HG03159 (cell line): ENCODE measurements around the gene GABARAPL2.
A peak's percentile ranks its signal among the peaks of the same experiment; 100 is the strongest.
"Not testable (repeated sequence)": the region's sequence is repeated elsewhere in the genome, so short reads cannot be mapped to it uniquely, and the experiment has no call there.

Source experiments
- ATAC-seq: cut with Tn5 transposase; IDR thresholded peaks from one replicate; pipeline ENCODE4 v1.9.1; 2021; ENCODE audit warnings: mild to moderate bottlenecking, moderate library complexity; ENCODE audit not compliant: unreplicated experiment

Gene GABARAPL2

DNA sequence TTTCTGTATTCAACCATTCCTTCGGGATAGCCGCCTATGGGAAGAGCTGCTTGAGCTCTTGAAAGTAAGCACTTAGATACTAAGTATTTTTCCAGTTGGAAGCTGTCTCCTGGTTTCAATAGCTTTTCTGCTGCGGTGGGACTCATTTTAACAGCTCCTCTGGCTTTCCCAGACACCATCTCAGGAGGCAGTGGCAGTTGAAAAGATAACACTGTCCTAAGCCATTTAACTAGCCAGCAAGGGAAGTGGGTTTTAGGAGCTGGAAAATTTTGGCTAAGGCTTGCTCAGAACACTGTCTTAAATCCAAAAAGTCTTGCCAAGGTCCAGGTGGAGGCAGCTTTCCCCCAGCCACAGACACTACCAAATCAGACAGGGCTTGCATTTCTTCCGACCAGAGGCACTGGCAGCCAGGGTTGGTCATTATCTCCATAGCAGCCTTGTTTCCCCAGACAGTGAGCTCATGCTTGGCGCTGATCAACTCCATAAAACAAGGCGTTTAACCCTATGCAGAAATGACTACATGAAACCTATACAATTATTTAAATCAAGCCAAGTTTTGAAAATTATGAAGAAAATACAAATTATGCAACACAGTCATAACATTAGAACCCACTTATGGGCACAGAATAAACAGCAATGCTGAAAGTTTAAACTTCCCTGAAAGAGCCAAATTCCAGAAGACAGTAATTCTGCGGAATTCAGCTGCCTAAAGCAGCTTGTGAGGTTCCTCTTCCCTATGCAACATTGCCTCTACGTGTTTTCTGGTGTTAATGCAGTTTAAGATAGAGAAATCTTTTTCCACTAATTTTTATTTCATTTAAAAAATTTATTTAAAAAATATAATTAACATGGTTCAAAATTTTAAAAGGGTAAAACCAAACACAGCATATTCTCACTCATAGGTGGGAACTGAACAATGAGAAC lies 25.0 kb downstream of the GABARAPL2 start:
- ATAC-seq, result no peak

DNA sequence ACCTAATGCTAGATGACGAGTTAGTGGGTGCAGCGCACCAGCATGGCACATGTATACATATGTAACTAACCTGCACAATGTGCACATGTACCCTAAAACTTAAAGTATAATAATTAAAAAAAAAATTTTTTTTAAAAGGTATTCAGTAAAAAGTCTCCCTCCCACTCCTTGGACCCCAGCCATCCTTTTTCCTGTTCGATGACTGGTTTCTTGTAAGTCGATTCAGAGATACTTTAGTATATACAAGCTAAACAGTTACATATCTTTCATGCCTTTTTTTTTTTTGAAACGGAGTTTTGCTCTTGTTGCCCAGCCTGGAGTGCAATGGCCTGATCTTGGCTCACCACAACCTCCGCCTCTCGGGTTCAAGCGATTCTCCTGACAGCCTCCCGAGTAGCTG lies 25.7 kb downstream of the GABARAPL2 start:
- ATAC-seq, result not testable (repeated sequence)

DNA sequence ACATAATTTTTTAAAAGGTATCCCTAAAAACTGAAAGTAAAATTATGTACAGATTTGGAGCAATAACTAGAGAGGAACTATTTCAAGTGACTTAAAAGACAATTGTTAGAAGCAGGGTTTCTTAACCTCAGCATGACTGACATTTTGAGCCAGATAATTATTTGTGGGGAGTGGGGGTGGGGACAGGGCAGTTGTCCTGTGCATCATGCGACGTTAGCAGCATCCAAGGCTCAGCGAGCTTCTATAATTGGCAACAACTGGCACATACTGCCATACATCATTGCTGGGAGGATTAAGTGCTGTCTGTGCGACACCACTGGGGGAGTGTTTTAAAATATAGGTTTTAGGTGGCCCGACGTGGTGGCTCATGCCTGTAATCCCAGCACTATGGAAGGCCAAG lies 27.1 kb downstream of the GABARAPL2 start:
- no peak for ATAC-seq

DNA sequence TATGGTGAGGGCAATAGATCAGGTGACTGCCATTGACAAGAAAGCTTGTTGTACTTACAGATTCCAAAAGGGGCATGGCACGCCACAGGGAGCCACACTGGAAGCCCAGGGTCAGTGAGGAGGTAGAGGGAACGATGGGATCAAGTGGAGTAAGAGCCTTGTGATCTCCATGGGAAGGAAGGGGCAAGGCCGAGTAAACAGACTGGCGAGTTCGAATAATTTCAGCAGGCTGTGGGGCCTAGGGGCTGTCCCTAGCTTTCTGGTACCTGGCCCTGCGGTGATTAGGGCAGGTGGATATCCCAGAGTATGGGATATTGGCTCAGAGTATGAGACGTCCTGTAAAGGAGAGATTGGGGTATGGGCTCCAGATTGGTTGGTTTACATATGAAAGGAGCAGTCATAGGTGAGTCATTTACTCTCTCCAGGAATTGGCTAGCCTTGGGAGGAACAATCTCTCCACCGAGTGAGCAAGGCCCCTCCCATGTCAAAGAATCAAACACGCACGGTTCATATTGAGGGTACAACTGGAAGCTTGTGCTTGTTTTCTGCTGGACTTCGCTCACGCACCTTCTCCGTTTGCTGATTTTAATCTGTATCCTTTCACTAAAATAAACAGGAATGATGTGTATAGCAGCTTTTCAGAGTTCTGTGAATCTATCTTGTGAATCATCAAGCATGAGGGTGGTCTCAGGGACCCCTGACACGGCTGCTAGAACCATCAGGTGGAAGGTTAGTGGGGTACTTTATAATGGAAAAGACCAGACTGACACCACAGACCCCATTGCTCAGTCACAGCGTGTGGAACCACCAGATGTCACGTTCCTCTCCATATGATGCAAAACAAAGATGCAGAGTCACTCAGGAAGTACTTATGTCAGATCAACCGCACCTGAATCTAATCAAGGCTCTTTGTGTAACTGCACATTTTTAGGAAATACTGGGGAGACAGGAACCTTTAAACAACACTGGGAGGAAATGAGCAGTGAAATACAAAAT lies 27.9 kb downstream of the GABARAPL2 start:
- ATAC-seq, result no peak

DNA sequence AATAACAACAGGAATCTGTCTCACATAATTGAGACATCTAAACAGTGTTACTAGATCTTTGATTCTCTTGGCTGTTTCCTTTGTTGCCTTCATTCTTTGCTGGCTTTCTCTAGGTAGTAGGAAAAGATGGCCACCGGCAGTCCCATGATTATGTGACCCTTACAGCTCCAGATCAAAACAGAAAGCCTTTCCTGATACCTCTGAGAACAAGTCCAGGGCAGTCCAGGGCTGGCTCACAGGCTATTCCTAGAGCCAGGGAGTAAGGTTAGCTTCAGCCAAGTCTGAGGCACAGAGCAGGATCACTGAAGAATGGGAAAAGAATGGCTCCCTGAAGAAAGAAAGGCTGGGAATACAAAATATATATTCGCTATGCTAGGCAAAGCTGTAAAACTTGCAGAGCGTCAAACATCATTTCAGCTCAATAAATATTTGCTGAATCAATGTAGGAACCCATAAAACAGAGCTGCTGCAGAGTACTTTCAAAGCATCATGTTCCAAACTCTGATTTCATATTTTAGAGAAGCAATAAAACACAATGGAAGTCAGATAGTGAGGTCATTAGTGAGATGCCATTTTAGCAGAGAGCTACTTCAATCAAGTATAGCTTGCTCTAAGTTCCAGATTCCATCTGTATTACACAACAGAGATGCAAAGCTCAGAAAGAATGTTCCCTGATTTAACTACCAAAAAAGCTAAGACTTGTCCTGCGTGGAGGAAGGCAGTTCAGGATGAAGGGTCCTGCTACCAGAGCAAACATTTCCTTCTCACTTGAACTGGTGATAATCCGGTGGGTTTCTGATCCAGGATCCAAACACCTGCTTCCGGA lies 33.5 kb downstream of the GABARAPL2 start:
- ATAC-seq, result no peak

DNA sequence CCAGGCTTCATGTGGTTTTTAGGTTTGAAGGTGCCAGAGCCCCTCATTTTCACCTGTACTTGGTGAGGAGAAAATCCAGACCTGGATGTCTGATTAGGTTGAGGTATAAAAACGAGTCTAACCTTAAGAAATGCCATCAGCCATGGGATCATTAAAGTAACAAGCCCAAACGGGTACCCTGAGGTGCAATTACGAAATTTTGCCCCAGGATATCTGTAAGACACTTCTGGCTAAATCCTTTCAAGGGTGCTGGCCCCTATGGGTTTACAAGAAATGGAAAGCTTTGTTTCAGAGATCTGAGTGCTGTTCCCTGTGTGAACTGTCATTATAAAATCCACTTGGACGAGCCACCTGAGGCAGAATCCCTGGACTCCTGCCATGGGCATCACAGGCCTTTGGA lies 37.1 kb downstream of the GABARAPL2 start:
- ATAC-seq, result no peak

DNA sequence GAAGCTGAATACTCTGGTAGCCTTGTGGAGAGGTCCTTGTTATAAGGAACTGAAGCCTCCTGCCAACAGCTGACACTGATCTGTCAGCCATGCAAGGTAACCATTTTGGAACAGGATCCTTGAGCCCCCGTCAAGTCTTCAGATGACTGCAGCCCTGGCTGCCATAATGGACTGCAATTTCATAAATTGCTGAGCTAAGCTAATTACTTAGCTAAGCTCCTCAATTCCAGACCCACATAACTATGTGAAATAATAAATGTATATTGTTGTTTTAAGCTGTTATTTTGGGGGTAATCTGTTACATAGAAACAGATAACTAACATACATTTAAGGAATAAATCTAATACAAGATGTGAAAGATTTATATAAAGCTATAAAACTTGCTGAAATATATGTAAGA lies 40.3 kb downstream of the GABARAPL2 start:
- no peak for ATAC-seq

DNA sequence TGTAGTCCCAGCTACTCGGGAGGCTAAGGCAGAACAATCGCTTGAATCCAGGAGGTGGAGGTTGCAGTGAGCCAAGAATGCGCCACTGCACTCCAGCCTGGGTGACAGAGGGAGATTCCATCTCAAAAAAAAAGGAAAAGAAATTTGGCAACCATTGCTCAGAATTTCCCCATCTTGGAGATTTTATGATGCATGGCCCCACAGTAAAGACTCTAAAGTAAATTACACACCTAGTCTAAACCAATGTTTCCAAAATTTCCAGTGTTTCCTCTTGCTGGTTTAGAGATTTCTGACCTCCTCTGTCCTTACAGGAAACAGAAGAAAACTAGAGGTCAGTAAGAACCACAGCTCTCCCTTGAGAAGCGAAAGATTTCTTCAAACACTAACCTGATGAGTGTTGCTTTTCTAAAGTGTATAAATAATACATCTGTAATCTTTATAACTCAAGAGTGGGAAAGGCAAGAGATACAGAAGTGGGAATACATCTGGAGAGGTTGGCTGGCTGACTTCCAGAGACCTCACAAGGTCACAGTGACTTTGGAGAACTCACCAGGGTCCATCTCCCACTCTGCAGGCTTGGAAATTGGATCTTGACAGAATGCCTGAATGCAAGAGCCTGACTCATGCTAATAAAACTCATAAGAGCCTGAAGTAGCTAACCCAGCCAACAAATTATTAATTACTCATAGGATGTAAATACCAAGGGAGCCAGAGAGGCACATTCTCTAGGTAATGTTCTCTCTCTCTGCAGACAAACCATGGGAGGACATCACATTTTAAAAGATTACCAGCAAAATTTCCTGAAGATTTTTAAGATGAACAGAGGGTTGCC lies 48.1 kb downstream of the GABARAPL2 start:
- no peak for ATAC-seq

DNA sequence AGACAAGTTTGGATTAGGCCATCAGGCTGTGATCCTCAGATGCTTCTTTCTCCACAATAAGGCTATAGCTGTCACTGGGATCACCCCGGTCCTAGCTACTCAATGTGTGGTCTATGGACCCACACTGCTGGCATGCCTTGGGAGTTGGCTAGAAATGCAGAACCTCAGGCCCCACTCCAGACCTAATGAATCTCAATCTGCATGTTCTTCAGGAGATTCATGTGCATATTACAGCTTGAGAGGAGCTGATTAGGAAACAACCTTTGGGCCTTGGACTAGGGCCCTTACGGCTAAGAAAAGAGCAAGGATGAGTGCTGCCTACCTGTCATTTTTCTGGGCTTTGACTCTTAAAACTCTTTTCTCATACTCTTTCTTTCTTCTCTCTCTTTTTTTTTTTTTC lies 49.4 kb downstream of the GABARAPL2 start:
- no peak for ATAC-seq

DNA sequence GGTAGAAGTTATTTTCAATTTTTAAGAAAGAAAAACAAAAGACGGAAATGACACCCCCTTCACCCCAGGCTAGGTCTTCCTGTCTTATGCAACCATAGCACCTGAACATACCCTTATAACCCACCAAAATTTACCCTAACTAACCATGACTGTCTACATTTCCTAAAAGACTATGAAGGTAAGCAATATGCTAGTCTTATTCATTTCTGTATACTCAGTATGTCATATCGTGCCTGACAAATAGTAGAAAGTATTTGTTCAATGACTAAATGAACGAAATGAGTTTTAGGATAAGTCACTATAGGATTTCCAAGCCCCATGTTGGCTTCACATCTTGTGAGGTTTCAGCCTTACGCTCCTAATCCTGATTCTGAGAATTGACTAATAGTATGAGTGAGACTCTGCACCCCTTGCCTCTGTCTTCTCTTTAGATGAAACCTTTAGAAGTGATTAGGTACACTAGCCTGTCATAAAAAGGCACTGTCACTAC lies 50.4 kb downstream of the GABARAPL2 start:
- no peak for ATAC-seq

DNA sequence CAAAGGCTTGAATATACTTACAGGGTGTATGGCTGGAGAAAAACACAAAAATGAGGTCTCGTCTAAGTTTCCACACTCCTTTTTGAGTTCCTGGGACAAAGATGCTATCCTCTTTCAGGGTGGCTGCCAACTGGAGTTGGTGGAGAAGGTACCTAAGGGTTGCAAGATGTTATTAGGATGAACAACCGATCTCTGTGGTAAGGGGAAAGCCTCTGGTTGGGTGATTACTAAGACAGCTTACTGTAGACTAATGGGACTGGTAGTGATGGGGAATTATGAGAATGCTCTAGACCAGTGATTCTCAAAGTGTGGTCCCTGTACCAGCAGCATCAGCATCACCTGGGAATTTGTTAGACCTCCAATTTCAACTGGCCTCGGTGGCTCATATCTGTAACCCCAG lies 50.9 kb downstream of the GABARAPL2 start:
- ATAC-seq, result no peak

DNA sequence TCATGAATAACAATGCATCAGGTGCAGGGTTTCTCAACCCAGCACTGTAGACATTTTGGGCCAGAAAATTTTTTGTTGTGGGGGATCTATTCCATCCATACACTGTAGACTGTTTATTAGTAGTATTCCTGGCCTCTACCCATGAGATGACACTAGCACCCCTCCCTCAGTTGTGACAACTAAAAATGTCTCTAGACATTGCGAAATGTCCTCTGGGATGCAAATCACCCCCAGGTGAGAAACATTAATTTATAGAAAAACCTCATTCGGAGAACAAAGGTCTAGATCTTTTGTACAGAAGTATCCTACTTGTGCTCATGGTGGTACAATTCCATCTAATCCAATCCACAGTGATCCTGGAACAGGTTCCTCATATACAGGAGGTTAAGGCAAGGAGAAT lies 52.6 kb downstream of the GABARAPL2 start:
- no peak for ATAC-seq

DNA sequence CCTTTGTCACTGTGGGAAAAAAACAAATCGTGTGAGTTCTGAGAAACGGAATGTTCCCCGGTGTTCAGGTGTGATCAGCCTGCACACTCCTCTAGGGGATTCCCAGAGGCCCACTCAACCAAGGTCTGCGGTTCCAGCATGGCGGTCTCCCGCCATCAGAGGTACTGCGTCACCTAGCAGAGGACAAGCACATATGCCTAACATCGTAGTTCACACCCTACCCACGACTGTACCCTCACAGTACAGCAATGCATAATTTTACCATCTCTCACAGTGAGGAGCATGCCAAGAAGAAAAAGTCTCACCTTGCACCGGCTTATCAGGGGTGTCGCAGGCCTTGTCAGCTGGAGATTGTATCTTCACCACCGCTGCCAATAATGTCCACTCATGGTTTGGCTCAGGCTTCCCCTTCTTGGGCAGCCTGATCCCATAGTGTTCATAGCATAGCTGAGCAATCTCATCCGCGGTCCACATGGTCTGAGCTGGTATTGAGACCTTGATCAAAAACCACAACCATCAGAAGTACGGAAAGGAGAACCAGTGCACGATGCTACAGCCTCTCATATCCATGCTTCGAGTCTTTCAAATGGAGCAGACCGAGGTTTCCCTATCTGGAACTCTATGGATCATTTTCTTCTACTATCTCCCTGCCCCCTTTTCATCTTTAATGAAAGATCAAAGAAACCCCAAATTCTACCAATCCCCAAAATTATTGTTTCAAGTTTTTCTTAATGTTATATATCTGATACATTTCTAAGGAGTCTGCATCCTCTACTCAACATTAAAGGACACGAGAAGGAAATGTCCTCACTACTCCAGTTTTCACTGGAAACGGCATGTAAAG lies 54.4 kb downstream of the GABARAPL2 start:
- no peak for ATAC-seq

DNA sequence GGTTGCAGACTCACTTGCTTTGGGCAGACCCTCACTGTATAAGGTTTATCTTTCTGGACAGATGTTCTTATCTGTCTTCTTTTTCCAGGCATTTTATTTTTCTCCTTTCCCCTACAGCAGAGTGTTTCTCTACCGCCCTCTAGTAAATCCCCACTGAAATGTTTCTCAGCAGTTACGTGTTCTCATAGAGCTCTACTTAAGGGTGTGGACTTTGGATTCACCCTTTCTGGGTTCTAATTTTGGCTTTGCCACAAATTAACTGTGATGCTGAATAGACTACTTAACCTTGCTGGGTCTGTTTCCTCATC lies 54.9 kb downstream of the GABARAPL2 start:
- ATAC-seq, result no peak

DNA sequence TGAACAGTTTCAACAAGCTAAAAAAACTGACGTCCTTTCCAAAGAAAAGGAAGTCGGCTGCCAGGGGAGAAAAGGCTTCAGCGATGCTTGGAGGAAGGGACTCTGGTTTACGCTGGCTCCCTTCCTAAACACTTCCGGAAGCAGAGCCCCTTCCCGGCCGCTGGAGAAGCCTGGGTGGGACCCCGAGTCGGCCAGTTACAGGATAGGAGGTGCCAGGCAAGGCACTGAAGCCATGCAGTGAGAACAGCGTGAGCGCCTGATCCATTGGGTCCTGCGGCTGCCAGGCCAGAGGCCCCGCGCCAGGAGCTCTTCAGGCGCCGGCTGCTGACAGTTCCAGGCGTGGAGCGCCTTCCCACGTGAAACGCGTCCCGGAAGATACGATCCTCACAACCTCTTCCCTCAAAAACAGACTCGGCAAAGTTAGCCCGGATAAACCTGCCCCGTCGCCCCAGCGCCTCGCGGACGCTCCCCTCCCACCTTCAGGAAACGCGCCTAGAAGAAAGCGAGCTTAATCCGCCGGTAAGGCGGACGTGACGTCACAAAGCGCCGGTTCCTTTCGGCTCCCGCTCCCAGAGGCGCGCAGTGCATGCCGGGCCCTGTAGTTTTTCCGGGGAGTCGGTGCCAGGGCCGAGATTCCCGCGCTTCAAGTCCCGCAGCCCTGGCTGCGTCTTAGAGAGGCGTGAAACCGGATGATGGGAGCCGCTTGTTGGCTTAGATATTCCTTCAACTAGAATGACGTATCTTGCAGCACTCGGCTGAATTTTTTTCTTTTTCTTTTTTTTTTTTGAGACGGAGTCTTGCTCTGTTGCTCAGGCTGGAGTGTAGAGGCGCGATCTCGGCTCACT lies 56.8 kb downstream of the GABARAPL2 start, which contains the start of gene ADAT1:
TSS of gene ADAT1 (minus strand) at position 521 of the 845 bp plus-strand sequence. CDS start 2,482 bp downstream, outside the sequence.
- peak; percentile 95 for ATAC-seq

DNA sequence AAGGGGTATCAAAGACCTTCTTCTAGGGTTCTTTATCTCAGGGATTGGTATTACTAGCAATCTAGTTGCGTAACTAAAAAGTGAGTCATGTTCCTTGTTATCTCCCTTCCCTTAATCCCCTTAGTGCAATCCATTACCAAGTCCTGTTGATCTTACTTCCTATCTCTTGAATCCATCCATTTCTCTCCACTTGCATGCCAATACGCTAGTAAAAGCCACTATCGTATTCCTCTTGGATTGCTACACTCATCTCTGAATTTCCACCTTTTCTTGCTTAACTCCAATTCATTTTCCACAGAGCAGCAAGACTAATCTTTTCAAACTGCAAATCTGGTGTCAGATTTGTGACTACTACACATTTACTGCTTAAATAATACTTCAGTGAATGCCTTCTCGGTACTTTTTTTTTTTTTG lies 58.7 kb downstream of the GABARAPL2 start:
- ATAC-seq, result no peak

DNA sequence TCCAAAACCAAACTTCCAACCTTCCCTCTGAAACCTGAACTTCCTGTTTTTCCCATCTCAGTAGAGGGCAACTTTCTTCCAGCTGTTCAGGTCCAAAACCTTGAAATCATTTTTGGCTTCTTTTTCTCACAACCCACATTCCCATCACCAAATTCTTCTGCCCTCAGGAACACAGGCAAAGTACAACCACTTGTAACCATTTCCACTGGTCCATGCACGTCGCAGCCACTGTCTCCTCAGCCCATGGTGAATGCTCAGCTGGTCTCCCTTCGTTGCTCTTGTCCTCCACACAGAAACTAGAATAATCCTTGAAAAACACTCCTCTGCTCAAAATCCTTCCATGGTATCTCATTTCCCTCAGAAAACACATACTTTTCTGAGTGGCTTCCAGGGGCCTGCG lies 60.6 kb downstream of the GABARAPL2 start:
- ATAC-seq, result no peak
